IPS DF 4.7 (cell line): ENCODE data around the gene BANF2.
"Not testable (repeated sequence)": the region's sequence is repeated elsewhere in the genome, so short reads cannot be mapped to it uniquely, and the experiment has no call there.

Source experiments
- DNase-seq: peaks from one replicate; pipeline ENCODE4 v3.0.0-alpha.2; 2013; ENCODE audit warnings: low spot score; ENCODE audit errors: extremely low read depth

The BANF2 gene

GRCh38 chr20:17682103-17682888 is 17.5 kb upstream of the BANF2 start, which contains the start of gene RRBP1:
RRBP1 (minus strand) TSS chr20:17682242; CDS start chr20:17660507, 21,735 bp downstream.
- peak; percentile 83 for DNase-seq

DNA sequence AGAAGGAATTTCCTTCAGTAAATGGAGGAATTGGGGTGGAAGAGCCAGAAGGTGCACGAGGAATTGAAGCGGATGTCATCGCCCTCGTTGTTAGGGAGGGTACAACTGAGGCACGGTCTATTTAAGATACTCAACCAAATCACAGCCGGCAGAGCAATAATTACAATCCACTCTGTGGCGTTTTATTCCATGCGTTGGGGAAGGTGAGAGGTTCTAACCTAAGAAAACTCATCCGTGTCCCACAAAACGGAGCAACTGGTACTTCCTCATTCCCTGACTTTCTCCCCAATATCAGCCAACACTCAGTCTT is 16.9 kb upstream of the BANF2 start:
- DNase-seq: no peak

DNA sequence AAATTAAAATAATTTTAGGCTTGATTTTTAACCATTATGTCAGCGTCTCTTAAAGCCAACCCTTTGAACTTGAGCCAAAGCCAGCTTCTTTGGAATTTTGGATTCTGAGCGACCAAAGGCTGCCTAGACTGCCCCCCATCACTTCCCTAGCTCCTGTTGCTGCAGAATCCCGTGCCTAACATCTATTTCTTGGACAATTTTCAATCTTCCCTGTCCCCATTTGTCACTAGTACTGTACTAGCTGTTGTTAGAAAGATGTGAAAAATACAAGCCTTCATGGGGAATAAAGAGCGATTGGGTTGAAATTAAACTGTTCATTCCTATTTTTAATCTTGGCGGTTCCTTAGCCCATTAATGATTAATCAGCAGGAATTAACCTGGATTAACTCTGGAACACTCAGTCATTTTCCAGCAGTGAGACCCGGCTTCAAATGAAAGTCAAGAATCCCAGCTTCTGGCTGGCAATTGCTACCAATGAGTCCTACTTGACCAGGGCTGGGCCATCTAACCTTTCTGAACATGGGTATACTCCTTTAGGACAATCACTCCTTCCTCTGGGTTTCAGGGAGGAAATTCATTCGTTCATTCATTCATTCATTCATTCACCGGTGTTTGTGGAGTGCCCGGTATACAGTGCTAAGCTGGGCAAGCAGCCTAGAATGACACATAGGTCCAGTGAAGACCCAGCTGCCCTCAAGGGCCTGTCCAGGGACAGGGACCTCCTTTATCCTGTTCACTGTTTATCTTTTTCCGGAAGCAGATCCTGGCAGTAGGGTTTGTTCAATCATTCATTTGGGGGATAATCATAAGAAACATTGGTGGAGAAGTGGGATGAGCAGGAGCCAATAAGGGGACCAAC is 16.3 kb upstream of the BANF2 start:
- DNase-seq: no peak

DNA sequence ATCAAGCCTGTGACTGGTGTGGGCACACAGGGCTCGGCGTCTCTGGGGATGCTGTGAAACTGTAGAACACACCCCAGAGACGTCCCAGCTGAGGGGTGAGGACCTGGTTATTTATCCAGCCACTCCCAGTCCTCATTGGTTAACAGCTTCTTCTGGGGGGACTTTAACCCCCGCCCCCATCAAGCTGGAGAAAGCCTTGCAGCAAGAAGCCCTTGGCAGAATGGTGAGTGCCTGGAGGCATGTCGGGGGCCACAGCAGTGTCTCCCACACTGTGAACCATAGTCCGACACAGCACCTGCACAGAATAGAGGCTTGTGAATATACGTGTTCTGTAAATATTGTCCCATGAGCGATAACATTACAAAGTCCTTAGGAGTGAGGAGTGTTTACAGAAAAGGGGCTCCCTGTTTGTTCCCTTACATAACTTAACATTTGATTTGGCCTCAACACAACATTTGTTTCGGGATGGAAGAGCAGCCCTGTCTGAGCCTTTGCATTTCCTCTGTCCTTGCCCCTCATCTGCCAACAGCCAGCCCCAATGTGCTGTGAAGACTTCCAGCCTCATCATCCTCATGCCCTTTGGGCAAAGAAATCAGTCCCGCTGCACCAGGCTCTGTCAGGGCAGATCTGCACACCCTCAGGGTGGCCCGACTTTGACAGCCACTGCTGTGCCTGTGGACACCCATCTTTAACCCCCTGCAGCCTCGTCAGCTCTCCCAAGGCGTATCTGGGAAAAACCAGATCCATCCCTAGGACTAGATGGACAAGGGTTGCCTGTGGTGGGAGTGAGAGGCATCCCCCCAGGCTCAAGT is 15.5 kb upstream of the BANF2 start:
- DNase-seq: no peak

- DNase-seq: no peak
These were observed 14.6 kb upstream of the BANF2 start for GRCh38 chr20:17685168-17685567.

DNA sequence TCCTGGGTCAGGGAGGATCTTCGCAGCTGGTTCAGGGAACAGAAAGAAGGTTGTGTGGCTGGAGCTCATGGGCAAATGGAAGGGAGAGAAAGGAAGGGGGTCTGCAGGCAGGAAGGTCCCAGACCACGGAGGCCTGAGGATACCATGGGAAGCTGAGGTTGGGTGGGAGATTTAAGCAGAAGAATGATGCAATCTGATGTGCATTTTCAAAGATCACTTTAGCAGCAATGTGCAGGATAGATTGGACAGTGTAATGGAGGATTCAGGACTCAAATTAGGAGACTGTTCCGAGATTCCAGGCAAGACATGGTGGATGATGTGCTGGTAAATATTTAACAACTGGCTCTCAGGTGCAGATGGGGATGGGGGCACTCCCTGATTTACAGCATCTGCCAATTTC is 12.0 kb upstream of the BANF2 start:
- DNase-seq: no peak

GRCh38 chr20:17688965-17689364 is 10.8 kb upstream of the BANF2 start:
- no peak for DNase-seq

GRCh38 chr20:17690144-17690543 is 9.6 kb upstream of the BANF2 start:
- DNase-seq: no peak

- DNase-seq: no peak
These were observed 8.0 kb upstream of the BANF2 start for GRCh38 chr20:17691758-17692157.

DNA sequence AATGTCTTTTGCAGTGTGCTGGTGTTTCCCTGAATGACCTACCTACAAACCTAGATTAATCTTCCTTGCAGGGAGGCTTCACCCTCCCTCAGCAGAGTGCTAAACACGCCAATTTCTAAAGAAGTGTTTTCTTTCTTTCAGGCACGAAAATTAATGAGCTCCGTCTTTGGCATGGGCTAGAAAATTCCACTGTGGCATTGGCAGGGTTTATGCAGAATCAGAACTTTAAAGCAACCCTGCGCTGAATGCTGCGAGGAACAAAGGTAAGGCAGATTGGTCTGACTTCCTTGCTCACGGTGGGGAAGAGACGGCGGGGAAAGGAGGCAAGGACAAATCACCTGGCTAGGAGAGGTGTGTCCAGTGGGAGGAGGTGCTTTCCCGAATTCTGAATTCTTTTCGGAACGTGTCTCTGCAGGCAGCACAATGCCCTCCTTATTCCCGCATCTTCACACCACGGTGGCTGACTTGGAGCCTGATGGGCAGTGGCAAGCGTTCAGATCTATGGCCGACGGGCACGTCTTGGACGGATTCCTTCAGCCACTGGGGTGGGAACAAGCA is 6.2 kb upstream of the BANF2 start:
- no peak for DNase-seq

- DNase-seq: no peak
These were observed 5.0 kb upstream of the BANF2 start for GRCh38 chr20:17694767-17695166.

DNA sequence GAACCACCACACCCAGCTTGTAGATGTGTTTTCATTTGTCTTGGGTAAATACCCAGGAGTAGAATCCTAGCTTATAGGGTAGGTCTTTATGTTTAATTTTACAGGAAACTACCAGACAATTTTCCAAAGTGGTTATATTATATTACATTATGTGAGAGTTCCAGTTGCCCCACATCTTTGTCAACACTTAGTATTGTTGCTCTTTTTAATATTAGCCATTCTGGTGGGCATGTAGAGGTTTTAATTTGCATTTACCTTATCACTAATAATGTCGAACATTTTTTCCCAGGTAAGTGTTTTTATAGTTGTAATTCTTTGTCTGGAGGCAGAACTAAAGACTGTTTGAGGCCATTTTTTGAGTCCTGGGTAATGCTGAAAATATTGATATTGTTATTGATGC is 3.5 kb upstream of the BANF2 start:
- DNase-seq: no peak

DNA sequence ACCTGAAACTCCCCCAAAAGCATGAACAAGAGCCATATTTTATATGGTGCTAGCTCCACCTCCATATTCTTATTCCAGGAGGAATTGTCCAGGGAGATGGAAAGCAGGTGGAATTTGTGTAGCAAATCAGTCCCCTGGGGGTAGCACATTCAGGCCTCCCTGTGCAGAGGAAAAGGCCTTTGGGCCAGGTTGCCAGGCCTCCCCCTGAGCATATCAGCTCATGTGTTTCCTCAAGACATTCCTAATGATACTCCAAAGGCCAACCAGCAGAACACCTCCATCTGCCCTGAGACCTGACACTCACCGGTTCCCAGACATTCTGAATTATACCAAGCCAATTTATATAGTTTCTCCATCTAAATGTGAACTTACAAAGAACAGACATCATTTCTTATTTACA is 2.6 kb upstream of the BANF2 start:
- DNase-seq: no peak

GRCh38 chr20:17698384-17698783 is 1.4 kb upstream of the BANF2 start:
- DNase-seq: no peak

- DNase-seq: no peak
These were observed 871 bp downstream of the BANF2 start for GRCh38 chr20:17700637-17701036.

- no peak for DNase-seq
These were observed 2.1 kb downstream of the BANF2 start for GRCh38 chr20:17701826-17702225.

GRCh38 chr20:17704589-17705317 is 5.0 kb downstream of the BANF2 start:
- DNase-seq: no peak

- DNase-seq: no peak
These were observed 6.2 kb downstream of the BANF2 start for GRCh38 chr20:17705916-17706315.

GRCh38 chr20:17706632-17707031 is 6.9 kb downstream of the BANF2 start:
- DNase-seq: no peak

GRCh38 chr20:17707951-17708350 is 8.2 kb downstream of the BANF2 start:
- DNase-seq: not testable (repeated sequence)
